T-cell (primary cell): Measurements from ENCODE around the gene SSTR3. TPM values are rescaled to one million over a fixed set of nuclear protein-coding genes. Genes with fewer than 3 reads are reported as not detected.
A peak's percentile ranks its signal among the peaks of the same experiment; 100 is the strongest.

Source experiments
- ATAC-seq, 4 experiments: fragments of 200-7000 bp in 3 of 4; fragments of 150-1000 bp in 1 of 4; cut with Tn5 transposase; replicated peaks in 1 of 4; 1 replicate in 3 of 4; 2 replicates in 1 of 4; pipeline ENCODE4 v1.10.0; 2021; ENCODE audit warnings: moderate library complexity in 3 of 4, mild to moderate bottlenecking in 2 of 4, moderate number of reproducible peaks in 1 of 4
- CTCF ChIA-PET, 2 donors: fragments of 300-600 bp; sonication (Branson Sonifier 250); formaldehyde crosslinking; loops; one replicate each; lab custom pipeline; 2022; ENCODE audit warnings: antibody characterized with exemption in 2 of 2; lab: Charles Lee
- POLR2A ChIA-PET, 2 donors: fragments of 300-600 bp; sonication (Branson Sonifier 250); formaldehyde crosslinking; loops; one replicate each; lab custom pipeline; 2022; ENCODE audit warnings: antibody characterized with exemption in 2 of 2; lab: Charles Lee
- DNase-seq, 35 experiments: peaks; one replicate each; pipeline versions ENCODE4 v3.0.0 to v3.0.0-alpha.2; 2013 to 2023
- H3K27ac ChIP-seq: one replicate; pipeline ENCODE4 v1.5.1; 2013; ENCODE audit warnings: low read length
- H3K27me3 ChIP-seq, 2 experiments: replicated peaks in 1 of 2; 1 replicate in 1 of 2; 2 replicates in 1 of 2; pipeline versions ENCODE4 v1.6.1 to v1.7.0; 2013; ENCODE audit warnings: low read length in 1 of 2, mixed read lengths in 1 of 2; ENCODE audit not compliant: control insufficient read depth in 2 of 2, insufficient read depth in 2 of 2; ENCODE audit errors: extremely low read depth in 1 of 2
- H3K36me3 ChIP-seq, 2 donors: 1 replicate in 1 of 2; 2 replicates in 1 of 2; pipeline versions ENCODE4 v1.6.1 to v1.7.0; 2013; ENCODE audit warnings: low read length in 1 of 2; ENCODE audit not compliant: control insufficient read depth in 2 of 2, insufficient read depth in 1 of 2; ENCODE audit errors: extremely low read depth in 1 of 2
- H3K4me1 ChIP-seq, 2 experiments: 1 replicate in 1 of 2; 2 replicates in 1 of 2; pipeline versions ENCODE4 v1.6.1 to v1.7.0; 2013; ENCODE audit warnings: low read length in 2 of 2, mixed read lengths in 1 of 2; ENCODE audit not compliant: insufficient read depth in 2 of 2, control insufficient read depth in 1 of 2; ENCODE audit errors: extremely low read depth in 1 of 2
- H3K4me3 ChIP-seq, 2 donors: 1 replicate in 1 of 2; 2 replicates in 1 of 2; pipeline versions ENCODE4 v1.5.1 to v1.7.0; 2013; ENCODE audit warnings: mild to moderate bottlenecking in 2 of 2, low read length in 1 of 2, moderate library complexity in 1 of 2; ENCODE audit not compliant: control insufficient read depth in 1 of 2; ENCODE audit errors: extremely low read depth in 1 of 2
- H3K9me3 ChIP-seq: 2 replicates; pipeline ENCODE4 v1.7.0; 2013
- H3K27ac Mint-ChIP-seq, 2 donors: one replicate each; pipeline ENCODE4 v1.8.0; 2020 to 2021; ENCODE audit warnings: mild to moderate bottlenecking in 2 of 2, mixed read lengths in 2 of 2
- H3K27me3 Mint-ChIP-seq, 2 donors: one replicate each; pipeline ENCODE4 v1.8.0; 2021 to 2022; ENCODE audit warnings: mixed read lengths in 2 of 2
- H3K36me3 Mint-ChIP-seq: one replicate; pipeline ENCODE4 v1.8.0; 2021; ENCODE audit warnings: mixed read lengths
- H3K4me1 Mint-ChIP-seq, 3 donors: one replicate each; pipeline ENCODE4 v1.8.0; 2020 to 2022; ENCODE audit warnings: mixed read lengths in 3 of 3, mild to moderate bottlenecking in 1 of 3
- H3K4me3 Mint-ChIP-seq, 3 donors: one replicate each; pipeline ENCODE4 v1.8.0; 2020 to 2022; ENCODE audit warnings: mild to moderate bottlenecking in 3 of 3, mixed read lengths in 3 of 3, moderate library complexity in 3 of 3
- H3K9me3 Mint-ChIP-seq, 3 donors: one replicate each; pipeline ENCODE4 v1.8.0; 2020 to 2022; ENCODE audit warnings: mixed read lengths in 3 of 3
- WGBS: methylation state at CpG from one replicate; pipeline ENCODE4 v1.1.5; 2013; ENCODE audit warnings: missing lambda C conversion rate; ENCODE audit not compliant: insufficient coverage; 5-methylcytosine and 5-hydroxymethylcytosine counted together
- total RNA-seq, 35 experiments: library from RNA in 6 of 35; stranded (reverse) in 6 of 35; fragments of 120-200 nt in 1 of 35; gene quantifications; one replicate each; pipeline versions ENCODE4 v1.2.1 to v1.2.4 and lab custom pipeline; 2013 to 2026

The SSTR3 gene
- total RNA-seq, 5 donors from 2014 or later (not counting 1 experiment from before 2014, with no cell fraction given) = 4.6 to 8.7 (median 5.3) TPM

GRCh38 chr22:37182949-37183245, 29.4 kb downstream of the SSTR3 start:
- Histone ChIP-seq H3K36me3 (no peaks in the 10 kb centered on the region), H3K9me3 (no peaks in the 10 kb centered on the region), H3K4me3 (no peak overlapping the region), H3K4me1 (peaks cover 15 to 52% of the 10 kb centered on the region in 2 experiments), H3K27ac (no peak overlapping the region), H3K27me3 (peaks cover 0 to under 1% of the 10 kb centered on the region in 2 experiments)
- WGBS = 79% methylated on average over 2 of the region's 3 CpGs
- ChIA-PET POLR2A (no interaction called here), CTCF (no interaction called here)
- peak overlapping the region in 1 of 2 donors; percentile 28 for H3K27ac Mint-ChIP-seq
- no peaks in the 10 kb centered on the region for H3K36me3 Mint-ChIP-seq
- ATAC-seq (no peak), DNase-seq (no peak)
- H3K4me1 Mint-ChIP-seq = peaks cover 42 to 45% (median 43%) of the 10 kb centered on the region in 3 donors
- no peaks in the 10 kb centered on the region for H3K9me3 Mint-ChIP-seq
- no peaks in the 10 kb centered on the region for H3K27me3 Mint-ChIP-seq
- no peak overlapping the region for H3K4me3 Mint-ChIP-seq

- POLR2A ChIA-PET = no interaction called here
These were observed 30.0 kb downstream of the SSTR3 start for GRCh38 chr22:37182101-37182948.

GRCh38 chr22:37181681-37182080, 30.6 kb downstream of the SSTR3 start:
- POLR2A ChIA-PET = no interaction called here

More at GRCh38 chr22:37182101-37182948, 30.0 kb downstream of the SSTR3 start:
- H3K36me3 Mint-ChIP-seq = no peaks in the 10 kb centered on the region
- peak overlapping the region in 1 of 2 donors; percentile 28 for H3K27ac Mint-ChIP-seq
- H3K27me3 Mint-ChIP-seq = peaks cover 0 to 4% of the 10 kb centered on the region in 2 donors
- no peak overlapping the region for H3K4me3 Mint-ChIP-seq
- ATAC-seq (no peak), DNase-seq (no peak)
- Histone ChIP-seq H3K9me3 (no peaks in the 10 kb centered on the region), H3K4me1 (peaks cover 11 to 51% of the 10 kb centered on the region in 2 experiments), H3K27ac (no peak overlapping the region), H3K36me3 (no peaks in the 10 kb centered on the region), H3K27me3 (peaks cover 0 to 6% of the 10 kb centered on the region in 2 experiments), H3K4me3 (no peak overlapping the region)
- H3K4me1 Mint-ChIP-seq = peaks cover 42 to 45% (median 43%) of the 10 kb centered on the region in 3 donors
- H3K9me3 Mint-ChIP-seq = no peaks in the 10 kb centered on the region
- 94% methylated on average over 36 of the region's 37 CpGs for WGBS
- CTCF ChIA-PET = no interaction called here

DNA sequence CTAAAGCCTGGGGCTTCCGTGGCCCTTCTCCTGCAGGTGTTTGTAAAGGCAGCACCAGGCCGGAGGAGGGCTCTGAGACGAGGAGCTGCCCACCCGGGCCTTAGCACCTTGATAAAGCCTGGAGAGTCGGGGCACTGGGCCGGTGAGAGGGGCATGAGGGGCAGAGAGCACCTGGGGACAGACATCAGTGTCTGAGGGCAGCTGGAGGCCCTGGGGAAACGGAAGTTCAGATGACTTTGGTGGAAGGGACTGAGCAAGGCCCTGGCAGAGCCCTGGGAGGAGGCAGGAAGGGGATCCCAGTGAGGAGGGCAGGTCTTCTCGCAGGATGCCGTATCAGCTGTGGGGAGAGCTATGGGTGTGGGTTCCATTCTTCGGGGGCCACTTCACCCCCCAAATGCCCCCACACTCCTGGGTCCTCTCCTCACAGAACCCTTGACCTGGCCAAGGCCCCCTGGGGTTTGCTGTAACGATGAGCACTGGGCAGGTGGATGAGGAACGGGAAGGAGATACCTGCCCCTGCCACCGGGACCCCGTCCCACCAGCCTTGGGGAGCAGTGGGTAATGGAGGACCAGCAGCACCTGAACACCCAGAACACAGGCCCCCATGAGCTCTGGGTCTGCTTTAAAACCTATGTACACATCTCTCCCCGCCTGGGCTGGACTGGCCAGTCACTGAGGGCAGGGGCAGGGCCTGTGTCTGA, 31.6 kb downstream of the SSTR3 start:
- no peak overlapping the region for H3K27ac Mint-ChIP-seq
- 89% methylated on average over 7 of the region's 15 CpGs for WGBS
- Histone ChIP-seq H3K27ac (no peak overlapping the region), H3K4me3 (no peak overlapping the region), H3K4me1 (peaks cover 0 to 47% of the 10 kb centered on the region in 2 experiments), H3K9me3 (no peaks in the 10 kb centered on the region), H3K27me3 (peaks cover 0 to 21% of the 10 kb centered on the region in 2 experiments), H3K36me3 (no peaks in the 10 kb centered on the region)
- ChIA-PET POLR2A (no interaction called here), CTCF (no interaction called here)
- H3K4me1 Mint-ChIP-seq = peaks cover 39 to 42% (median 41%) of the 10 kb centered on the region in 3 donors
- ATAC-seq (no peak), DNase-seq (no peak)
- H3K4me3 Mint-ChIP-seq = no peak overlapping the region
- no peaks in the 10 kb centered on the region for H3K36me3 Mint-ChIP-seq
- H3K9me3 Mint-ChIP-seq = no peaks in the 10 kb centered on the region
- peaks cover 4 to 6% of the 10 kb centered on the region in 2 donors for H3K27me3 Mint-ChIP-seq

More at GRCh38 chr22:37181681-37182080, 30.6 kb downstream of the SSTR3 start:
- Histone ChIP-seq H3K27me3 (peaks cover 0 to 12% of the 10 kb centered on the region in 2 experiments), H3K36me3 (no peaks in the 10 kb centered on the region), H3K4me3 (no peak overlapping the region), H3K4me1 (peaks cover 5 to 51% of the 10 kb centered on the region in 2 experiments), H3K27ac (no peak overlapping the region), H3K9me3 (no peaks in the 10 kb centered on the region)
- no peak for DNase-seq
- Mint-ChIP-seq H3K27me3 (peaks cover under 1 to 4% of the 10 kb centered on the region in 2 donors), H3K9me3 (no peaks in the 10 kb centered on the region), H3K4me3 (no peak overlapping the region), H3K36me3 (no peaks in the 10 kb centered on the region), H3K4me1 (peaks cover 42 to 45% (median 44%) of the 10 kb centered on the region in 3 donors), H3K27ac (peak overlapping the region; percentile 11 to 25)
- 86% methylated on average over 2 of the region's 4 CpGs for WGBS
- no peak for ATAC-seq
- CTCF ChIA-PET = no interaction called here

GRCh38 chr22:37179622-37180420, 32.5 kb downstream of the SSTR3 start:
- ChIA-PET CTCF (no interaction called here), POLR2A (no interaction called here)
- no peaks in the 10 kb centered on the region for H3K36me3 Mint-ChIP-seq
- no peak overlapping the region for H3K27ac ChIP-seq
- peaks cover 0 to 38% of the 10 kb centered on the region in 2 experiments for H3K4me1 ChIP-seq
- DNase-seq (no peak), ATAC-seq (no peak)
- peaks cover 0 to 26% of the 10 kb centered on the region in 2 experiments for H3K27me3 ChIP-seq
- H3K4me1 Mint-ChIP-seq = peaks cover 33 to 35% (median 33%) of the 10 kb centered on the region in 3 donors
- H3K36me3 ChIP-seq = no peaks in the 10 kb centered on the region
- H3K4me3 Mint-ChIP-seq = no peak overlapping the region
- H3K9me3 Mint-ChIP-seq = no peaks in the 10 kb centered on the region
- no peak overlapping the region for H3K4me3 ChIP-seq
- peaks cover 4 to 6% of the 10 kb centered on the region in 2 donors for H3K27me3 Mint-ChIP-seq
- no peak overlapping the region for H3K27ac Mint-ChIP-seq
- 94% methylated on average over 29 of the region's 31 CpGs for WGBS
- no peaks in the 10 kb centered on the region for H3K9me3 ChIP-seq

DNA sequence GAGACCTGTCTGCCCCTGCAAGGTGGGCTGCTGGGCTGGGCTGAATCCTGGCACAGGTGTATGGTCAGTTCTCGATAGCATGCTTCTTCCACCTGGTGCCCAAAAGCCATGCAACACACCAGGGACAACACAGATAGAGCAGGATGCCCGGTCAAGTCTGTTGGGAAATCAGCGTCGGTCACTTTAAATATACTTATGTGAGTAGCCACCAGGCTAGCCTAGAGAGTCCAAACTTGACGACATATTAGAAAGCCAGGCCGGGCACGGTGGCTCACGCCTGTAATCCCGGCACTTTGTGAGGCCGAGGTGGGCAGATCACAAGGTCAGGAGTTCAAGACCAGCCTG, 33.2 kb downstream of the SSTR3 start:
- Histone ChIP-seq H3K4me3 (no peak overlapping the region), H3K27ac (no peak overlapping the region), H3K36me3 (no peaks in the 10 kb centered on the region), H3K9me3 (no peaks in the 10 kb centered on the region), H3K4me1 (peaks cover 0 to 31% of the 10 kb centered on the region in 2 experiments), H3K27me3 (peaks cover 0 to 26% of the 10 kb centered on the region in 2 experiments)
- no peak overlapping the region for H3K4me3 Mint-ChIP-seq
- no peak for DNase-seq
- peaks cover 4 to 6% of the 10 kb centered on the region in 2 donors for H3K27me3 Mint-ChIP-seq
- H3K36me3 Mint-ChIP-seq = peaks cover 6% of the 10 kb centered on the region
- H3K27ac Mint-ChIP-seq = no peak overlapping the region
- peaks cover 29 to 31% (median 30%) of the 10 kb centered on the region in 3 donors for H3K4me1 Mint-ChIP-seq
- WGBS = 98% methylated on average over 9 of the region's 10 CpGs
- no peaks in the 10 kb centered on the region for H3K9me3 Mint-ChIP-seq
- POLR2A ChIA-PET = no interaction called here
- CTCF ChIA-PET = no interaction called here
- ATAC-seq = no peak
